ENCODE data around the gene CD52.
"Not testable (repeated sequence)": the region's sequence is repeated elsewhere in the genome, so short reads cannot be mapped to it uniquely, and the experiment has no call there.

The CD52 gene

GRCh38 chr1:26302733-26303405, 14.9 kb upstream of the CD52 start:
- DNase-seq (ENCODE audit: low read depth), result no peak

- no peak for DNase-seq (ENCODE audit: low read depth)
These were observed 12.0 kb upstream of the CD52 start for GRCh38 chr1:26305667-26306289.

GRCh38 chr1:26306290-26307229, 11.2 kb upstream of the CD52 start, which contains the start of gene UBXN11:
Gene UBXN11, minus strand, starts transcription at chr1:26306636. Its CDS starts 3,753 bp downstream, at chr1:26302883.
- peak; percentile 64 for DNase-seq (ENCODE audit: low read depth)

- DNase-seq (ENCODE audit: low read depth), result no peak
These were observed 10.4 kb upstream of the CD52 start for GRCh38 chr1:26307363-26307781.

GRCh38 chr1:26307966-26308899, 9.5 kb upstream of the CD52 start:
- not testable (repeated sequence) for DNase-seq (ENCODE audit: low read depth)

- no peak for DNase-seq (ENCODE audit: low read depth)
These were observed 3.3 kb upstream of the CD52 start for GRCh38 chr1:26314501-26314900.

GRCh38 chr1:26315874-26316850, 1.6 kb upstream of the CD52 start:
- DNase-seq (ENCODE audit: low read depth), result no peak

GRCh38 chr1:26317146-26317545, 612 bp upstream of the CD52 start:
- no peak for DNase-seq (ENCODE audit: low read depth)

GRCh38 chr1:26318338-26319064, 743 bp downstream of the CD52 start:
- no peak for DNase-seq (ENCODE audit: low read depth)

GRCh38 chr1:26320896-26321295, 3.1 kb downstream of the CD52 start:
- DNase-seq (ENCODE audit: low read depth), result no peak

- peak; percentile 22 for DNase-seq (ENCODE audit: low read depth)
These were observed 3.7 kb downstream of the CD52 start for GRCh38 chr1:26321315-26322041.

GRCh38 chr1:26322042-26322331, 4.2 kb downstream of the CD52 start:
- no peak for DNase-seq (ENCODE audit: low read depth)

- no peak for DNase-seq (ENCODE audit: low read depth)
These were observed 5.6 kb downstream of the CD52 start for GRCh38 chr1:26323382-26323781.

GRCh38 chr1:26324550-26324949, 6.8 kb downstream of the CD52 start:
- DNase-seq (ENCODE audit: low read depth), result no peak

- no peak for DNase-seq (ENCODE audit: low read depth)
These were observed 10.2 kb downstream of the CD52 start for GRCh38 chr1:26327956-26328362.

GRCh38 chr1:26328597-26328996, 10.8 kb downstream of the CD52 start:
- DNase-seq (ENCODE audit: low read depth), result no peak

GRCh38 chr1:26329380-26329779, 11.6 kb downstream of the CD52 start:
- not testable (repeated sequence) for DNase-seq (ENCODE audit: low read depth)

- DNase-seq (ENCODE audit: low read depth), result no peak
These were observed 12.5 kb downstream of the CD52 start for GRCh38 chr1:26330276-26330675.

- not testable (repeated sequence) for DNase-seq (ENCODE audit: low read depth)
These were observed 15.6 kb downstream of the CD52 start for GRCh38 chr1:26333312-26333711.

Measured in GM04503 (cell line).